Uterus (tissue), 4 donors: Measurements from ENCODE around the gene GCNT2. TPM values are rescaled to one million over a fixed set of nuclear protein-coding genes. Genes with fewer than 3 reads are reported as not detected.
"Not testable (repeated sequence)": the region's sequence is repeated elsewhere in the genome, so short reads cannot be mapped to it uniquely, and the experiment has no call there.

Source experiments
- DNase-seq, 2 donors: peaks; one replicate each; pipeline ENCODE4 v3.0.0-alpha.2; 2019 to 2020
- H3K27ac ChIP-seq, 2 donors: fragments of 200-600 bp; sonication (generic); 1 replicate in 1 of 2; 2 replicates in 1 of 2; pipeline ENCODE4 v1.5.1; 2016 to 2018
- H3K27me3 ChIP-seq, 2 donors: fragments of 200-600 bp; sonication (generic); one replicate each; pipeline ENCODE4 v1.5.1; 2018 to 2019; ENCODE audit warnings: control low read depth in 1 of 2
- H3K36me3 ChIP-seq, 2 donors: fragments of 200-600 bp; sonication (generic); one replicate each; pipeline ENCODE4 v1.5.1; 2019; ENCODE audit warnings: control low read depth in 1 of 2
- H3K4me1 ChIP-seq, 2 donors: fragments of 200-600 bp; sonication (generic); one replicate each; pipeline ENCODE4 v1.5.1; 2018 to 2019; ENCODE audit warnings: control low read depth in 1 of 2
- H3K4me3 ChIP-seq, 2 donors: fragments of 200-600 bp; sonication (generic); 1 replicate in 1 of 2; 2 replicates in 1 of 2; pipeline ENCODE4 v1.5.1; 2018 to 2019; ENCODE audit warnings: mild to moderate bottlenecking in 1 of 2
- H3K9me3 ChIP-seq, 2 donors: fragments of 200-600 bp; sonication (generic); one replicate each; pipeline ENCODE4 v1.5.1; 2019; ENCODE audit warnings: control low read depth in 1 of 2
- CTCF ChIP-seq, 4 experiments: fragments of 200-600 bp in 2 of 4; fragments of 450-650 bp in 2 of 4; sonication (generic) in 2 of 4; IDR thresholded peaks; one replicate each; pipeline ENCODE4 v1.5.1; 2016 to 2019; ENCODE audit warnings: antibody characterized with exemption in 4 of 4, mild to moderate bottlenecking in 2 of 4, moderate library complexity in 1 of 4
- POLR2A ChIP-seq, 2 donors: fragments of 450-650 bp; IDR thresholded peaks; one replicate each; pipeline ENCODE4 v1.6.1; 2016; ENCODE audit warnings: antibody characterized with exemption in 2 of 2, mild to moderate bottlenecking in 1 of 2, moderate library complexity in 1 of 2
- intact Hi-C: fragments of 100-400 bp; cut with DNase I; formaldehyde crosslinking; loops from one replicate; pipeline ENCODE4 v1.15.1; 2023; ENCODE audit warnings: low total_unique reads
- total RNA-seq, 4 donors: library from RNA; depleted of rRNA in 3 of 4; stranded (reverse); fragments of >200 nt in 3 of 4; gene quantifications; one replicate each; pipeline versions ENCODE4 v1.1.0 to v1.2.4, GENCODE V29; 2014 to 2023
- donor health status: DM: yes; HTN: yes; CAD: no.

The GCNT2 gene
- total RNA-seq, 4 donors from 2014 or later = 7.8 to 16.2 (median 10.9) TPM

- no peaks in the 10 kb centered on the region for H3K36me3 ChIP-seq
- no peaks in the 10 kb centered on the region for H3K9me3 ChIP-seq
- H3K4me3 ChIP-seq = no peak overlapping the region
- no peak overlapping the region for H3K27ac ChIP-seq
- TF ChIP-seq CTCF (IDR thresholded peaks at IDR 0.05) = no peak
- no peak for TF ChIP-seq POLR2A (IDR thresholded peaks at IDR 0.05)
- H3K4me1 ChIP-seq = no peaks in the 10 kb centered on the region
- no peaks in the 10 kb centered on the region for H3K27me3 ChIP-seq
- intact Hi-C loops = no loop called here
- no peak for DNase-seq
Measured at GRCh38 chr6:10481101-10481500, 40.0 kb upstream of the GCNT2 start.

- no peak for TF ChIP-seq POLR2A (IDR thresholded peaks at IDR 0.05)
- no peak for TF ChIP-seq CTCF (IDR thresholded peaks at IDR 0.05)
- Histone ChIP-seq H3K4me3 (no peak overlapping the region), H3K4me1 (no peaks in the 10 kb centered on the region), H3K36me3 (no peaks in the 10 kb centered on the region), H3K27me3 (no peaks in the 10 kb centered on the region), H3K9me3 (no peaks in the 10 kb centered on the region), H3K27ac (no peak overlapping the region)
- intact Hi-C loops = no loop called here
- no peak for DNase-seq
Measured at GRCh38 chr6:10482636-10483257, 38.4 kb upstream of the GCNT2 start.

GRCh38 chr6:10484912-10485311 is 36.2 kb upstream of the GCNT2 start:
- H3K4me3 ChIP-seq = no peak overlapping the region
- no peaks in the 10 kb centered on the region for H3K9me3 ChIP-seq
- H3K4me1 ChIP-seq = no peaks in the 10 kb centered on the region
- TF ChIP-seq CTCF (IDR thresholded peaks at IDR 0.05) = no peak
- no peak for TF ChIP-seq POLR2A (IDR thresholded peaks at IDR 0.05)
- no peaks in the 10 kb centered on the region for H3K27me3 ChIP-seq
- no peak overlapping the region for H3K27ac ChIP-seq
- H3K36me3 ChIP-seq = no peaks in the 10 kb centered on the region
- intact Hi-C loops = no loop called here
- no peak for DNase-seq

GRCh38 chr6:10485406-10485805 is 35.7 kb upstream of the GCNT2 start:
- no peaks in the 10 kb centered on the region for H3K4me1 ChIP-seq
- TF ChIP-seq POLR2A (IDR thresholded peaks at IDR 0.05) = no peak
- no peak for TF ChIP-seq CTCF (IDR thresholded peaks at IDR 0.05)
- H3K27me3 ChIP-seq = no peaks in the 10 kb centered on the region
- no peaks in the 10 kb centered on the region for H3K36me3 ChIP-seq
- DNase-seq = no peak
- intact Hi-C loops = no loop called here
- H3K27ac ChIP-seq = no peak overlapping the region
- no peak overlapping the region for H3K4me3 ChIP-seq
- no peaks in the 10 kb centered on the region for H3K9me3 ChIP-seq

- no peak for TF ChIP-seq CTCF (IDR thresholded peaks at IDR 0.05)
Measured at GRCh38 chr6:10486215-10486614, 34.9 kb upstream of the GCNT2 start.

GRCh38 chr6:10486944-10487588 is 34.1 kb upstream of the GCNT2 start:
- DNase-seq, H3K27me3 ChIP-seq, H3K36me3 ChIP-seq, H3K4me1 ChIP-seq, H3K9me3 ChIP-seq, H3K27ac ChIP-seq, H3K4me3 ChIP-seq, intact Hi-C loops: not testable (repeated sequence)

More at GRCh38 chr6:10486215-10486614, 34.9 kb upstream of the GCNT2 start:
- no peaks in the 10 kb centered on the region for H3K9me3 ChIP-seq
- H3K4me3 ChIP-seq = no peak overlapping the region
- H3K27me3 ChIP-seq = no peaks in the 10 kb centered on the region
- H3K27ac ChIP-seq = no peak overlapping the region
- DNase-seq = no peak
- H3K4me1 ChIP-seq = no peaks in the 10 kb centered on the region
- no peaks in the 10 kb centered on the region for H3K36me3 ChIP-seq
- intact Hi-C loops = no loop called here
